SK-N-MC (cell line): ENCODE measurements around the gene ITGA8.

Experiments used
- DNase-seq: peaks from one replicate; pipeline ENCODE4 v3.0.0-alpha.2; 2011; ENCODE audit warnings: low read depth, low spot score
- H3K27ac ChIP-seq: fragments of 200-600 bp; sonication (generic); 2 replicates; pipeline ENCODE4 v1.5.1; 2016; ENCODE audit warnings: mixed run types
- H3K36me3 ChIP-seq: fragments of 200-600 bp; sonication (generic); 2 replicates; pipeline ENCODE4 v1.6.1; 2017; ENCODE audit warnings: antibody characterized with exemption, low read length, mixed read lengths; ENCODE audit not compliant: insufficient read depth
- H3K4me3 ChIP-seq: fragments of 200-600 bp; sonication (generic); 2 replicates; pipeline ENCODE4 v1.5.1; 2016
- H3K9ac ChIP-seq: fragments of 200-600 bp; sonication (generic); 2 replicates; pipeline ENCODE4 v1.8.0; 2017; ENCODE audit warnings: mixed run types, mixed read lengths; ENCODE audit not compliant: insufficient read length
- H3K9me3 ChIP-seq: fragments of 200-600 bp; sonication (generic); 2 replicates; pipeline ENCODE4 v1.6.1; 2017; ENCODE audit warnings: low read depth, mild to moderate bottlenecking, antibody characterized with exemption, low read length, moderate library complexity, mixed read lengths
- EZH2 ChIP-seq: fragments of 200-600 bp; sonication (generic); IDR thresholded peaks from one replicate; pipeline ENCODE4 v1.6.1; 2017; ENCODE audit warnings: antibody characterized with exemption
- FOXP2 ChIP-seq: optimal IDR thresholded peaks from 2 replicates; pipeline ENCODE3; 2011; ENCODE audit warnings: mild to moderate bottlenecking, moderate library complexity; ENCODE audit not compliant: insufficient read depth; ENCODE audit errors: extremely low read length, control extremely low read depth
- POLR2AphosphoS5 ChIP-seq: IDR thresholded peaks from 2 replicates; pipeline ENCODE4 v1.6.1; 2012; ENCODE audit warnings: mild to moderate bottlenecking, low read depth, low read length, borderline replicate concordance

ITGA8 gene

DNA sequence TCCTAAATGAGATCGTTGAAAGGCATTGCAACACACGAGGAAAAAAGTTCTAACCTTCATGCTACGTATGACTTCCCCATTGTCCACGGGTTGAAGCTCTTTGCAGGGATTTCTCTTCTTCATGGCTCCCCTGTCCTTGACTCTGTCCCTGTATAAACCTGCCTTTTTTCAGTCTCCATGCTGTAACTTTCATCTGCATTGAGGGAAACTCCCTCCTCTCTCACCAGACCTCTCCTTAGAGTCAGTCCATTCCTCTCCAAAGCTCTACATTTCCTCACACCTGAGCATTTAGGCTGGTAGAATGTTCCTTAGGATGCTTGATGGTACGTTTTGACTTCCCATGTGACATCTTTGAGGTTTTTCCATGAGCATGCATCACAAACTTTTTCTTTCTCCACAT is 214.4 kb downstream of the ITGA8 start:
- TF ChIP-seq FOXP2 = no peak
- TF ChIP-seq POLR2AphosphoS5 = no peak
- TF ChIP-seq EZH2 = no peak
- no peak overlapping the region for H3K4me3 ChIP-seq
- DNase-seq = no peak
- no peak overlapping the region for H3K27ac ChIP-seq
- no peaks in the 10 kb centered on the region for H3K9me3 ChIP-seq
- no peak overlapping the region for H3K9ac ChIP-seq
- no peaks in the 10 kb centered on the region for H3K36me3 ChIP-seq

DNA sequence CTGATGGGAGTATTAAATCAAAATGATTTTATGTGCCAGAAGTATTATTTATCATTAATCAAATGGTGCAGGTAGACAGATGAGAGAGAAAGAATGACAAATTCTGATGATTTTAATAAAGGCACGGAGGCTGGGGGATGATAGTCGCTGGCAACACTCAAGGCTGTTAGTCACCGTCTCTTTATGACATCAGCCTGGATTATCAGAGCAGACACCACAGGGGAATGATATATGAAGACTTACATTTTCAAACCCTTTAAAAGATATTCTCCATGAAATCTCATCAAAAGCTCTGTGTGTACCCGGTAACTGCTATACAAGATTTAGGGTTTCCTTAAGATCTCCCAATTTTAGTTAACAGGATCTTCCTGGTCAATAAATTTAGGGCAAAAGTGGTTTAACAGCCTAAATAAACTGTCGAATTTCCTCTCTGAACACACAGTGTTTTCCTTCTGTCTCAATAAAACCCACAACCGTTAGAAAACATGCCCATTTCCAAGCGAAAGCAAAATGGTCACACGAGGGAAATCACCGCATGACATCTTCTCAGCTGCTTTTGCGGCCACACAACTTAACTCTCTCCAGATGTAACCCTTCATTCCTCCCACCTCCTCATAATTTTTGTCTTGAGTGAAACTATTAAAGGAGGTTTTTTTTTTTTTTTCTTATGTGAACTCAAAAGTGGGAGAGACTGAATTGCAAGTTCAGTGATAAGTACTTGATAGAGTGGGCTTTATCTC is 215.5 kb downstream of the ITGA8 start:
- Histone ChIP-seq H3K36me3 (no peaks in the 10 kb centered on the region), H3K4me3 (no peak overlapping the region), H3K27ac (no peak overlapping the region), H3K9me3 (no peaks in the 10 kb centered on the region), H3K9ac (no peak overlapping the region)
- TF ChIP-seq FOXP2 = no peak
- TF ChIP-seq POLR2AphosphoS5 = no peak
- TF ChIP-seq EZH2 = no peak
- DNase-seq = no peak

GRCh38 chr10:15494850-15495506 is 224.7 kb downstream of the ITGA8 start:
- DNase-seq = no peak
- TF ChIP-seq EZH2 (no peak), POLR2AphosphoS5 (no peak), FOXP2 (no peak)
- Histone ChIP-seq H3K9ac (no peak overlapping the region), H3K27ac (no peak overlapping the region), H3K9me3 (no peaks in the 10 kb centered on the region), H3K36me3 (no peaks in the 10 kb centered on the region), H3K4me3 (no peak overlapping the region)

- Histone ChIP-seq H3K4me3 (no peak overlapping the region), H3K27ac (no peak overlapping the region)
These were observed 227.7 kb downstream of the ITGA8 start for GRCh38 chr10:15491856-15492642.

DNA sequence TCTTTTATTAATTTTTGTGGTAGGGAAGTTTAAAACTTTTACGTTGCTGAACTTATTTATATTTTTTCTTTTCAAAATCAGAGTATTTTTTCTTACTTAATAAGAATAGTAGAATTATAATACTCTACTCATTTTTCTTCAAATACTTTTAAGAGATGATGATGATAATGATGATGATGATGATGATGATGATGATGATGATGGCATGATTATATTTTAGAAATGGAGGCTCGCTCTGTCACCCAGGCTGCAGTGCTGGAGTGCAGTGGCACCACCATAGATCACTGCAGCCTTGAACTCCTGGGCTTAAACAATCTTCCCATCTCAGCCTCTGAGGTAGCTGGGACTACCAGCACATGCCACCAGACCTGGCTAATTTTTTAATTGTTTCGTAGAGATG is 230.3 kb downstream of the ITGA8 start:
- TF ChIP-seq POLR2AphosphoS5 = no peak
- TF ChIP-seq EZH2 = no peak
- TF ChIP-seq FOXP2 = no peak
- H3K27ac ChIP-seq = no peak overlapping the region
- H3K9ac ChIP-seq = no peak overlapping the region
- H3K4me3 ChIP-seq = no peak overlapping the region
- no peaks in the 10 kb centered on the region for H3K9me3 ChIP-seq
- H3K36me3 ChIP-seq = no peaks in the 10 kb centered on the region
- DNase-seq = no peak

More at GRCh38 chr10:15491856-15492642, 227.7 kb downstream of the ITGA8 start:
- TF ChIP-seq EZH2 = no peak
- no peak for TF ChIP-seq FOXP2
- no peak for TF ChIP-seq POLR2AphosphoS5
- H3K9me3 ChIP-seq = no peaks in the 10 kb centered on the region
- no peak for DNase-seq
- no peak overlapping the region for H3K9ac ChIP-seq
- H3K36me3 ChIP-seq = no peaks in the 10 kb centered on the region

- H3K9me3 ChIP-seq = no peaks in the 10 kb centered on the region
- H3K27ac ChIP-seq = no peak overlapping the region
- no peak for DNase-seq
- TF ChIP-seq POLR2AphosphoS5 = no peak
- H3K9ac ChIP-seq = no peak overlapping the region
- no peaks in the 10 kb centered on the region for H3K36me3 ChIP-seq
- H3K4me3 ChIP-seq = no peak overlapping the region
These were observed 232.3 kb downstream of the ITGA8 start for GRCh38 chr10:15487376-15487775.

DNA sequence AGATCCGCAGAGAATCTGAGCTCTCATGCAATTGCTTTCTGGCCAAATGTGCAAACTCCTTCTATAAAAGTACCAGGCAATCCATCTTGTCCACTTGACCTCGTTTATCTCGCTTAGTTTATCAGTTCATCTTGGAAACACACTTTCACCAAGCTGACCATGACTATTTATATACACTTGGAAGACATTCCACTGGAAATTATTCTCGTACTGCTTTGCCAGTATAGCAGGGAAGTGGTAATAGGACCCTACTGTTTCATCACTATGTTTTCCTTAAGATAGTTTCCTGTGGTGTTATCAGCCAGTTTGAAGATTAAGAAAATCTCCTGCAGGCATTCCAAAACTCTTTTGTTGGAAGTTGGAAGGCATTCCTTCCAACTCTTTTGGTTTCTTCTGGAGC is 233.3 kb downstream of the ITGA8 start:
- DNase-seq = no peak
- no peak overlapping the region for H3K9ac ChIP-seq
- no peak overlapping the region for H3K27ac ChIP-seq
- no peak for TF ChIP-seq FOXP2
- TF ChIP-seq EZH2 = no peak
- no peak for TF ChIP-seq POLR2AphosphoS5
- no peak overlapping the region for H3K4me3 ChIP-seq
- H3K36me3 ChIP-seq = no peaks in the 10 kb centered on the region
- no peaks in the 10 kb centered on the region for H3K9me3 ChIP-seq

GRCh38 chr10:15485684-15486316 is 233.9 kb downstream of the ITGA8 start:
- Histone ChIP-seq H3K9me3 (no peaks in the 10 kb centered on the region), H3K4me3 (no peak overlapping the region), H3K36me3 (no peaks in the 10 kb centered on the region), H3K27ac (no peak overlapping the region), H3K9ac (no peak overlapping the region)
- no peak for TF ChIP-seq FOXP2
- TF ChIP-seq EZH2 = no peak
- no peak for TF ChIP-seq POLR2AphosphoS5
- DNase-seq = no peak
